Measurements from ENCODE around the gene DENND1A. TPM values are rescaled to one million over a fixed set of nuclear protein-coding genes. Genes with fewer than 3 reads are reported as not detected.

The DENND1A gene
- total RNA-seq, 1 donor from 2014 or later = 13.9 TPM

GRCh38 chr9:123426406-123426805, 503.5 kb downstream of the DENND1A start:
- no peak for TF ChIP-seq CTCF (IDR thresholded peaks at IDR 0.05; ENCODE audit: partially characterized antibody, unreplicated experiment)
- Mint-ChIP-seq H3K4me3 (ENCODE audit: unreplicated experiment) (no peak overlapping the region), H3K4me1 (ENCODE audit: low read depth, unreplicated experiment) (no peaks in the 10 kb centered on the region), H3K27me3 (ENCODE audit: unreplicated experiment) (peaks cover 8% of the 10 kb centered on the region), H3K27ac (ENCODE audit: unreplicated experiment) (no peak overlapping the region), H3K9me3 (ENCODE audit: unreplicated experiment) (peaks cover 8% of the 10 kb centered on the region), H3K36me3 (ENCODE audit: unreplicated experiment) (peaks cover 16% of the 10 kb centered on the region)
- no peak for DNase-seq

- Mint-ChIP-seq H3K27ac (ENCODE audit: unreplicated experiment) (no peak overlapping the region), H3K9me3 (ENCODE audit: unreplicated experiment) (peaks cover 8% of the 10 kb centered on the region), H3K27me3 (ENCODE audit: unreplicated experiment) (peaks cover 7% of the 10 kb centered on the region), H3K4me1 (ENCODE audit: low read depth, unreplicated experiment) (no peaks in the 10 kb centered on the region), H3K36me3 (ENCODE audit: unreplicated experiment) (peaks cover 16% of the 10 kb centered on the region), H3K4me3 (ENCODE audit: unreplicated experiment) (no peak overlapping the region)
- no peak for DNase-seq
- no peak for TF ChIP-seq CTCF (IDR thresholded peaks at IDR 0.05; ENCODE audit: partially characterized antibody, unreplicated experiment)
These were observed 504.0 kb downstream of the DENND1A start for GRCh38 chr9:123425836-123426365.

GRCh38 chr9:123425261-123425821, 504.6 kb downstream of the DENND1A start:
- TF ChIP-seq CTCF (IDR thresholded peaks at IDR 0.05; ENCODE audit: partially characterized antibody, unreplicated experiment) = no peak

GRCh38 chr9:123424552-123425225, 505.2 kb downstream of the DENND1A start:
- H3K9me3 Mint-ChIP-seq (ENCODE audit: unreplicated experiment) = peaks cover 8% of the 10 kb centered on the region
- H3K27me3 Mint-ChIP-seq (ENCODE audit: unreplicated experiment) = peaks cover 11% of the 10 kb centered on the region
- H3K4me3 Mint-ChIP-seq (ENCODE audit: unreplicated experiment) = no peak overlapping the region

More at GRCh38 chr9:123425261-123425821, 504.6 kb downstream of the DENND1A start:
- peaks cover 8% of the 10 kb centered on the region for H3K9me3 Mint-ChIP-seq (ENCODE audit: unreplicated experiment)
- no peak for DNase-seq
- H3K36me3 Mint-ChIP-seq (ENCODE audit: unreplicated experiment) = peaks cover 16% of the 10 kb centered on the region
- no peak overlapping the region for H3K27ac Mint-ChIP-seq (ENCODE audit: unreplicated experiment)
- H3K4me1 Mint-ChIP-seq (ENCODE audit: low read depth, unreplicated experiment) = no peaks in the 10 kb centered on the region
- no peak overlapping the region for H3K4me3 Mint-ChIP-seq (ENCODE audit: unreplicated experiment)
- H3K27me3 Mint-ChIP-seq (ENCODE audit: unreplicated experiment) = peaks cover 10% of the 10 kb centered on the region

More at GRCh38 chr9:123424552-123425225, 505.2 kb downstream of the DENND1A start:
- Mint-ChIP-seq H3K4me1 (ENCODE audit: low read depth, unreplicated experiment) (peaks cover 4% of the 10 kb centered on the region), H3K27ac (ENCODE audit: unreplicated experiment) (no peak overlapping the region), H3K36me3 (ENCODE audit: unreplicated experiment) (peaks cover 12% of the 10 kb centered on the region)
- no peak for TF ChIP-seq CTCF (IDR thresholded peaks at IDR 0.05; ENCODE audit: partially characterized antibody, unreplicated experiment)
- no peak for DNase-seq

Data from glutamatergic neuron (in vitro differentiated cells).